HepG2 (cell line): ENCODE measurements around the gene ATXN7L3. TPM values are rescaled to one million over a fixed set of nuclear protein-coding genes. Genes with fewer than 3 reads are reported as not detected.

ENCODE experiments used
- ATF1 ChIP-seq: IDR thresholded peaks from 2 replicates; pipeline ENCODE4 v1.6.1; 2016; ENCODE audit warnings: mild to moderate bottlenecking, control low read depth
- CEBPB ChIP-seq: IDR thresholded peaks from 2 replicates; pipeline ENCODE4 v1.6.1; 2011; ENCODE audit warnings: low read depth, low read length, improper control_type of control experiment, borderline replicate concordance
- HMGA1 ChIP-seq: sonication (generic); formaldehyde crosslinking; conservative IDR thresholded peaks from 2 replicates; pipeline ENCODE4 v1.4.0; 2020; ENCODE audit warnings: missing genetic modification reagents
- HNF4G ChIP-seq, 2 experiments: sonication (generic) in 1 of 2; formaldehyde crosslinking in 1 of 2; IDR thresholded peaks; 2 replicates each; pipeline versions ENCODE4 v1.4.0 to v1.6.1; 2011 to 2020; ENCODE audit warnings: borderline replicate concordance in 2 of 2, low read depth in 2 of 2, mild to moderate bottlenecking in 2 of 2, low read length in 1 of 2, missing genetic modification reagents in 1 of 2, moderate library complexity in 1 of 2
- HNRNPK ChIP-seq: fragments of 200-400 bp; formaldehyde crosslinking; IDR thresholded peaks from 2 replicates; pipeline ENCODE4 v1.6.1; 2018; ENCODE audit warnings: low read length, low read depth, moderate library complexity, mild to moderate bottlenecking; ENCODE audit not compliant: poor library complexity, severe bottlenecking
- MTERF4 ChIP-seq: sonication (generic); formaldehyde crosslinking; IDR thresholded peaks from 2 replicates; pipeline ENCODE4 v1.8.0; 2023; ENCODE audit warnings: mild to moderate bottlenecking, missing genetic modification reagents
- NKX3-1 ChIP-seq: sonication (generic); formaldehyde crosslinking; IDR thresholded peaks from 2 replicates; pipeline ENCODE4 v1.5.0; 2020; ENCODE audit warnings: missing genetic modification reagents
- NR2F2 ChIP-seq: IDR thresholded peaks from 2 replicates; pipeline ENCODE4 v1.6.1; 2012; ENCODE audit warnings: low read depth, inconsistent platforms, borderline replicate concordance
- ONECUT2 ChIP-seq: sonication (generic); formaldehyde crosslinking; IDR thresholded peaks from 2 replicates; pipeline ENCODE4 v1.4.0; 2020; ENCODE audit warnings: missing genetic modification reagents
- PHF20 ChIP-seq: sonication (generic); formaldehyde crosslinking; IDR thresholded peaks from 2 replicates; pipeline ENCODE4 v1.5.0; 2020; ENCODE audit warnings: mild to moderate bottlenecking, missing genetic modification reagents
- SNRNP70 ChIP-seq: fragments of 200-400 bp; formaldehyde crosslinking; IDR thresholded peaks from 2 replicates; pipeline ENCODE4 v1.6.1; 2017; ENCODE audit warnings: mild to moderate bottlenecking, low read depth, low read length, moderate library complexity
- TBX2 ChIP-seq: sonication (generic); formaldehyde crosslinking; IDR thresholded peaks from 2 replicates; pipeline ENCODE4 v1.5.0; 2020; ENCODE audit warnings: missing genetic modification reagents, mild to moderate bottlenecking, borderline replicate concordance
- TP53 ChIP-seq: sonication (generic); formaldehyde crosslinking; conservative IDR thresholded peaks from 2 replicates; pipeline ENCODE4 v1.4.0; 2020; ENCODE audit warnings: missing genetic modification reagents
- ZNF205 ChIP-seq: IDR thresholded peaks from 2 replicates; pipeline ENCODE4 v1.6.1; 2018; ENCODE audit warnings: missing biosample characterization, missing genetic modification reagents
- ZNF251 ChIP-seq: sonication (generic); formaldehyde crosslinking; IDR thresholded peaks from 2 replicates; pipeline ENCODE4 v1.9.0; 2021; ENCODE audit warnings: mild to moderate bottlenecking, missing genetic modification reagents
- ZNF354B ChIP-seq: sonication (generic); formaldehyde crosslinking; IDR thresholded peaks from 2 replicates; pipeline ENCODE4 v1.8.0; 2022; ENCODE audit warnings: mild to moderate bottlenecking, missing genetic modification reagents
- ZNF407 ChIP-seq: sonication (generic); formaldehyde crosslinking; IDR thresholded peaks from one replicate; pipeline ENCODE4 v1.5.1; 2020; ENCODE audit warnings: mild to moderate bottlenecking, missing genetic modification reagents; ENCODE audit errors: not compliant biosample characterization
- ZNF616 ChIP-seq: sonication (generic); formaldehyde crosslinking; IDR thresholded peaks from 2 replicates; pipeline ENCODE4 v1.5.0; 2020; ENCODE audit warnings: low read depth, mild to moderate bottlenecking, missing genetic modification reagents
- ZNF704 ChIP-seq: sonication (generic); formaldehyde crosslinking; IDR thresholded peaks from 2 replicates; pipeline ENCODE4 v1.8.1; 2023; ENCODE audit warnings: mild to moderate bottlenecking, inconsistent platforms, moderate library complexity, missing genetic modification reagents, borderline replicate concordance
- ZNF720 ChIP-seq: sonication (generic); formaldehyde crosslinking; IDR thresholded peaks from 2 replicates; pipeline ENCODE4 v1.4.0; 2020; ENCODE audit warnings: missing genetic modification reagents
- ZSCAN12 ChIP-seq: sonication (generic); formaldehyde crosslinking; IDR thresholded peaks from 2 replicates; pipeline ENCODE4 v1.9.0; 2021; ENCODE audit warnings: mild to moderate bottlenecking, missing genetic modification reagents
- polyA plus RNA-seq, 8 experiments: library from polyadenylated mRNA; depleted of rRNA in 3 of 8; stranded (reverse) in 7 of 8; unstranded in 1 of 8; fragments of >200 nt; fragmentation: Illumina TruSeq in 4 of 8; extraction: Trizol in 4 of 8; gene quantifications; 2 replicates each; pipeline versions ENCODE4 v1.2.1 to v1.2.3, GENCODE V29; 2011 to 2016; ENCODE audit warnings: low read depth in 4 of 8, missing spikeins in 1 of 8, mixed read lengths in 1 of 8; ENCODE audit not compliant: insufficient read depth in 1 of 8
- total RNA-seq, 5 experiments: library from RNA; depleted of rRNA; stranded (reverse); fragments of >200 nt; fragmentation: Illumina TruSeq; extraction: Trizol; gene quantifications; 2 replicates each; pipeline ENCODE4 v1.2.3, GENCODE V29; 2016; ENCODE audit warnings: low read depth in 1 of 5

Gene ATXN7L3
- total and polyA plus RNA-seq, 2 of the 13 experiments (the other 11 are each of a cell fraction or from before 2014, with no cell fraction given) = 44.5 to 59.1 TPM

- TF ChIP-seq ZNF251 (CRISPR knock-in tag) (no peak), MTERF4 (no peak), NR2F2 (peak; percentile 32; the same call in 1 of the 2 replicates), TP53 (CRISPR knock-in tag) (no peak), PHF20 (0 out of 2 replicates have a peak, but pooled peaks have one; percentile 21), HNRNPK (no peak), HNF4G (IDR thresholded peaks at IDR 0.05; ENCODE audit: borderline replicate concordance, low read depth, low read length) (peak; percentile 18; the same call in 1 of the 2 replicates), HNF4G (CRISPR knock-in tag; IDR thresholded peaks at IDR 0.05; ENCODE audit: borderline replicate concordance, low read depth) (no peak), HMGA1 (CRISPR knock-in tag) (no peak), SNRNP70 (no peak), NKX3-1 (CRISPR knock-in tag) (no peak), TBX2 (CRISPR knock-in tag) (no peak), ZNF205 (CRISPR knock-in tag) (no peak), CEBPB (peak; percentile 88), ZNF407 (CRISPR knock-in tag) (no peak), ZNF720 (CRISPR knock-in tag) (no peak), ZNF704 (CRISPR knock-in tag) (no peak), ZNF354B (CRISPR knock-in tag) (no peak), ZSCAN12 (no peak), ONECUT2 (CRISPR knock-in tag) (peak; percentile 90), ATF1 (CRISPR knock-in tag) (no peak), ZNF616 (CRISPR knock-in tag) (no peak)
These were observed 15.4 kb downstream of the ATXN7L3 start (continued) for GRCh38 chr17:44184212-44184810.
